HepG2 (cell line): Measurements from ENCODE around the gene ANTXR1. TPM values are rescaled to one million over a fixed set of nuclear protein-coding genes. Genes with fewer than 3 reads are reported as not detected.
A peak's percentile ranks its signal among the peaks of the same experiment; 100 is the strongest.

Source experiments
- ARID3A ChIP-seq: IDR thresholded peaks from 2 replicates; pipeline ENCODE4 v1.6.1; 2012; ENCODE audit warnings: low read depth, low read length, improper control_type of control experiment
- ISL2 ChIP-seq: sonication (generic); formaldehyde crosslinking; IDR thresholded peaks from 2 replicates; pipeline ENCODE4 v1.5.0; 2020; ENCODE audit warnings: missing genetic modification reagents
- JARID2 ChIP-seq: sonication (generic); formaldehyde crosslinking; IDR thresholded peaks from 2 replicates; pipeline ENCODE4 v1.8.1; 2023; ENCODE audit warnings: missing genetic modification reagents, inconsistent platforms; ENCODE audit not compliant: insufficient replicate concordance
- KDM5B ChIP-seq: sonication (generic); formaldehyde crosslinking; IDR thresholded peaks from 2 replicates; pipeline ENCODE4 v1.4.0; 2020; ENCODE audit warnings: missing genetic modification reagents, mild to moderate bottlenecking, borderline replicate concordance
- MAFK ChIP-seq, 2 experiments: IDR thresholded peaks in 1 of 2; conservative IDR thresholded peaks in 1 of 2; 2 replicates each; pipeline ENCODE4 v1.6.1; 2011; ENCODE audit warnings: improper control_type of control experiment in 2 of 2, low read length in 2 of 2
- MIER2 ChIP-seq: IDR thresholded peaks from 2 replicates; pipeline ENCODE4 v1.6.1; 2016; ENCODE audit warnings: missing biosample characterization, missing genetic modification reagents
- NFE2 ChIP-seq: sonication (generic); formaldehyde crosslinking; IDR thresholded peaks from 2 replicates; pipeline ENCODE4 v1.4.0; 2020; ENCODE audit warnings: missing genetic modification reagents
- SMAD1 ChIP-seq: sonication (generic); formaldehyde crosslinking; IDR thresholded peaks from 2 replicates; pipeline ENCODE4 v1.4.0; 2020; ENCODE audit warnings: missing genetic modification reagents, low read depth, mild to moderate bottlenecking, borderline replicate concordance
- TOE1 ChIP-seq: sonication (generic); formaldehyde crosslinking; IDR thresholded peaks from 2 replicates; pipeline ENCODE4 v1.4.0; 2020; ENCODE audit warnings: mild to moderate bottlenecking, missing genetic modification reagents
- U2AF1 ChIP-seq: fragments of 200-400 bp; formaldehyde crosslinking; optimal IDR thresholded peaks from 2 replicates; pipeline ENCODE3; 2017; ENCODE audit warnings: mild to moderate bottlenecking, low read depth, low read length
- ZFP36L2 ChIP-seq: sonication (generic); formaldehyde crosslinking; IDR thresholded peaks from 2 replicates; pipeline ENCODE4 v1.4.0; 2020; ENCODE audit warnings: missing genetic modification reagents
- ZNF101 ChIP-seq: sonication (generic); formaldehyde crosslinking; IDR thresholded peaks from 2 replicates; pipeline ENCODE4 v1.4.0; 2020; ENCODE audit warnings: mild to moderate bottlenecking, low read depth, missing genetic modification reagents, borderline replicate concordance
- ZNF276 ChIP-seq: sonication (generic); formaldehyde crosslinking; IDR thresholded peaks from 2 replicates; pipeline ENCODE4 v1.4.0; 2020; ENCODE audit warnings: mild to moderate bottlenecking, low read depth, missing genetic modification reagents
- ZNF720 ChIP-seq: sonication (generic); formaldehyde crosslinking; IDR thresholded peaks from 2 replicates; pipeline ENCODE4 v1.4.0; 2020; ENCODE audit warnings: missing genetic modification reagents
- ZNF740 ChIP-seq: sonication (generic); formaldehyde crosslinking; IDR thresholded peaks from 2 replicates; pipeline ENCODE4 v1.4.0; 2020; ENCODE audit warnings: missing genetic modification reagents
- polyA plus RNA-seq, 8 experiments: library from polyadenylated mRNA; depleted of rRNA in 3 of 8; stranded (reverse) in 7 of 8; unstranded in 1 of 8; fragments of >200 nt; fragmentation: Illumina TruSeq in 4 of 8; extraction: Trizol in 4 of 8; gene quantifications; 2 replicates each; pipeline versions ENCODE4 v1.2.1 to v1.2.3, GENCODE V29; 2011 to 2016; ENCODE audit warnings: low read depth in 4 of 8, missing spikeins in 1 of 8, mixed read lengths in 1 of 8; ENCODE audit not compliant: insufficient read depth in 1 of 8
- total RNA-seq, 5 experiments: library from RNA; depleted of rRNA; stranded (reverse); fragments of >200 nt; fragmentation: Illumina TruSeq; extraction: Trizol; gene quantifications; 2 replicates each; pipeline ENCODE4 v1.2.3, GENCODE V29; 2016; ENCODE audit warnings: low read depth in 1 of 5
- TF ChIP-seq, protein P1 (sequence below): sonication (generic); formaldehyde crosslinking; IDR thresholded peaks from 2 replicates; pipeline ENCODE4 v1.8.0; 2022; ENCODE audit warnings: mild to moderate bottlenecking, missing genetic modification reagents; ENCODE audit not compliant: insufficient replicate concordance
- TF ChIP-seq, protein P2 (sequence below): IDR thresholded peaks from 2 replicates; pipeline ENCODE4 v1.6.1; 2016; ENCODE audit warnings: control low read depth
- TF ChIP-seq, protein P3 (sequence below): sonication (generic); formaldehyde crosslinking; IDR thresholded peaks from 2 replicates; pipeline ENCODE4 v1.9.0; 2022; ENCODE audit warnings: missing genetic modification reagents, mild to moderate bottlenecking, borderline replicate concordance

Gene ANTXR1
- total and polyA plus RNA-seq, 2 of the 13 experiments (the other 11 are each of a cell fraction or from before 2014, with no cell fraction given), result 4.5 to 12.7 TPM

DNA sequence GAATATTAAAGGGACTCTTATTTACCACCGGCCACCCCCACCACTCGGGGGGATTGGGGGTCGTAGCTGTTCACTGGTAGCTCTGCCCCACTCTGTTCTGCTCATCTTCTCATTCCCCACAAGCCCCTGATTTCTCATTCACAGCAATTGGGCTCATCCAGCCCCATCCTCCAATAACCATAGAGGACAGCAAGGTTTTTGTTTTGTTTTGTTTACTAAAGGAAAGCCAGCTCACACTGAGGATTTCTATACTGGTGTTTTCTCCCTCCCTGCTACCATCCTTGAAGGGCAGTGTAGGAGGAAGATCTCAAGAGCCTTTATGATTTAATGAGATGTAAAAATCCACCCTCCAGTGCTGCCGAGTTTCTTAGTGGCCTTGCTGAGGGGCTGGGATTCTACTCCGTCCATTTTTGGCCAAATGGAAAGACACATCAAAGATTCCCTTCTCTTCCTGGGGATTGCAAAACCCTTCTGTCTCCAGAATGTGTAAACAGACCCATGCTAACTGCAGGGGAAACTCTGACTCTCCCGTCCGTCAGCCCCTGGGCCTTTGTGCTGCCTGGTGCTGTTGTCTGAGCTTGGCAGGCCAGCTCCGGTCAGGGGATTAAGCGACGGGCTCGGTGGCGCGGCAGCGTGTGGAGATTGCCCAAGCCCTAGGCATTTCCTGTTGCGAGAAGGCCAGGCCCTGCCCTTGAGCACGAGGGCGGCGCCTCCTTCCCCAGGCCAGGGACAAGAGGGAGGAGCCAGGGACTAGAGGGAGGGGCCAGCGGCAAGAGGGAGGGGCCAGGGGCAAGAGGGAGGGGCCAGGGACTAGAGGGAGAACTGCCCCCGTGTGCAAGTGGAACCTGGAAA is 165.0 kb downstream of the ANTXR1 start (continued):
- TF ChIP-seq ZNF720 (CRISPR knock-in tag) (0 out of 2 replicates have a peak, but pooled peaks have one; percentile 65), ISL2 (CRISPR knock-in tag) (peak; percentile 97), U2AF1 (no peak), ARID3A (peak; percentile 35; the same call in 1 of the 2 replicates), ZFP36L2 (CRISPR knock-in tag) (no peak), JARID2 (CRISPR knock-in tag) (peak; percentile 94), KDM5B (CRISPR knock-in tag) (peak; percentile 95), TOE1 (CRISPR knock-in tag) (no peak), ZNF740 (CRISPR knock-in tag) (no peak; the same call in 1 of the 2 replicates), NFE2 (CRISPR knock-in tag) (no peak), MAFK (conservative IDR thresholded peaks at IDR 0.05 in 1 of 2, IDR thresholded peaks at IDR 0.05 in 1 of 2; ENCODE audit: low read length in 2 of 2) (no peak), ZNF276 (CRISPR knock-in tag) (peak; percentile 89), MIER2 (peak; percentile 89), SMAD1 (CRISPR knock-in tag) (peak; percentile 96; the same call in 1 of the 2 replicates), ZNF101 (CRISPR knock-in tag) (no peak)
- TF ChIP-seq, protein P1, sequence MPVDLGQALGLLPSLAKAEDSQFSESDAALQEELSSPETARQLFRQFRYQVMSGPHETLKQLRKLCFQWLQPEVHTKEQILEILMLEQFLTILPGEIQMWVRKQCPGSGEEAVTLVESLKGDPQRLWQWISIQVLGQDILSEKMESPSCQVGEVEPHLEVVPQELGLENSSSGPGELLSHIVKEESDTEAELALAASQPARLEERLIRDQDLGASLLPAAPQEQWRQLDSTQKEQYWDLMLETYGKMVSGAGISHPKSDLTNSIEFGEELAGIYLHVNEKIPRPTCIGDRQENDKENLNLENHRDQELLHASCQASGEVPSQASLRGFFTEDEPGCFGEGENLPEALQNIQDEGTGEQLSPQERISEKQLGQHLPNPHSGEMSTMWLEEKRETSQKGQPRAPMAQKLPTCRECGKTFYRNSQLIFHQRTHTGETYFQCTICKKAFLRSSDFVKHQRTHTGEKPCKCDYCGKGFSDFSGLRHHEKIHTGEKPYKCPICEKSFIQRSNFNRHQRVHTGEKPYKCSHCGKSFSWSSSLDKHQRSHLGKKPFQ (CRISPR knock-in tag), result peak; percentile 67
- TF ChIP-seq, protein P2, sequence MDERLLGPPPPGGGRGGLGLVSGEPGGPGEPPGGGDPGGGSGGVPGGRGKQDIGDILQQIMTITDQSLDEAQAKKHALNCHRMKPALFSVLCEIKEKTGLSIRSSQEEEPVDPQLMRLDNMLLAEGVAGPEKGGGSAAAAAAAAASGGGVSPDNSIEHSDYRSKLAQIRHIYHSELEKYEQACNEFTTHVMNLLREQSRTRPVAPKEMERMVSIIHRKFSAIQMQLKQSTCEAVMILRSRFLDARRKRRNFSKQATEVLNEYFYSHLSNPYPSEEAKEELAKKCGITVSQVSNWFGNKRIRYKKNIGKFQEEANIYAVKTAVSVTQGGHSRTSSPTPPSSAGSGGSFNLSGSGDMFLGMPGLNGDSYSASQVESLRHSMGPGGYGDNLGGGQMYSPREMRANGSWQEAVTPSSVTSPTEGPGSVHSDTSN (CRISPR knock-in tag), result peak; percentile 52; the same call in 1 of the 2 replicates
- TF ChIP-seq, protein P3, sequence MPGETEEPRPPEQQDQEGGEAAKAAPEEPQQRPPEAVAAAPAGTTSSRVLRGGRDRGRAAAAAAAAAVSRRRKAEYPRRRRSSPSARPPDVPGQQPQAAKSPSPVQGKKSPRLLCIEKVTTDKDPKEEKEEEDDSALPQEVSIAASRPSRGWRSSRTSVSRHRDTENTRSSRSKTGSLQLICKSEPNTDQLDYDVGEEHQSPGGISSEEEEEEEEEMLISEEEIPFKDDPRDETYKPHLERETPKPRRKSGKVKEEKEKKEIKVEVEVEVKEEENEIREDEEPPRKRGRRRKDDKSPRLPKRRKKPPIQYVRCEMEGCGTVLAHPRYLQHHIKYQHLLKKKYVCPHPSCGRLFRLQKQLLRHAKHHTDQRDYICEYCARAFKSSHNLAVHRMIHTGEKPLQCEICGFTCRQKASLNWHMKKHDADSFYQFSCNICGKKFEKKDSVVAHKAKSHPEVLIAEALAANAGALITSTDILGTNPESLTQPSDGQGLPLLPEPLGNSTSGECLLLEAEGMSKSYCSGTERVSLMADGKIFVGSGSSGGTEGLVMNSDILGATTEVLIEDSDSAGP (CRISPR knock-in tag), result peak; percentile 97
